ENCODE results near the gene EEF1G. TPM values are rescaled to one million over a fixed set of nuclear protein-coding genes. Genes with fewer than 3 reads are reported as not detected.

EEF1G gene
- total RNA-seq, 1 donor = 1,049 TPM

GRCh38 chr11:62579252-62579651 lies 5.6 kb upstream of the EEF1G start:
- Histone ChIP-seq H2AFZ (ENCODE audit: low read length) (no peak overlapping the region), H3K79me2 (ENCODE audit: insufficient read depth, low read length) (peaks cover 19% of the 10 kb centered on the region), H4K20me1 (ENCODE audit: insufficient read depth, low read length) (no peaks in the 10 kb centered on the region), H3K27ac (ENCODE audit: low read depth, low read length) (no peak overlapping the region), H3K36me3 (ENCODE audit: insufficient read depth, low read length) (peaks cover 30% of the 10 kb centered on the region), H3K27me3 (ENCODE audit: insufficient read depth, low read length) (no peaks in the 10 kb centered on the region), H3K9me3 (ENCODE audit: low read depth, low read length) (no peaks in the 10 kb centered on the region), H3K4me2 (ENCODE audit: insufficient read depth, low read length) (no peak overlapping the region), H3K4me3 (ENCODE audit: insufficient read depth, low read length) (no peak overlapping the region), H3K4me1 (ENCODE audit: insufficient read depth, low read length) (peaks cover 14% of the 10 kb centered on the region)
- peak; percentile 25 for DNase-seq (ENCODE audit: insufficient read length, low spot score, missing footprints)
- TF ChIP-seq CTCF (IDR thresholded peaks at IDR 0.05; ENCODE audit: extremely low read depth, low read depth, low read length) = no peak

GRCh38 chr11:62578541-62578940 lies 4.8 kb upstream of the EEF1G start:
- Histone ChIP-seq H3K4me3 (ENCODE audit: insufficient read depth, low read length) (no peak overlapping the region), H3K4me1 (ENCODE audit: insufficient read depth, low read length) (peaks cover 14% of the 10 kb centered on the region), H3K4me2 (ENCODE audit: insufficient read depth, low read length) (no peak overlapping the region), H3K27ac (ENCODE audit: low read depth, low read length) (no peak overlapping the region), H3K79me2 (ENCODE audit: insufficient read depth, low read length) (peaks cover 23% of the 10 kb centered on the region), H3K36me3 (ENCODE audit: insufficient read depth, low read length) (peaks cover 30% of the 10 kb centered on the region), H4K20me1 (ENCODE audit: insufficient read depth, low read length) (no peaks in the 10 kb centered on the region), H3K9me3 (ENCODE audit: low read depth, low read length) (no peaks in the 10 kb centered on the region), H3K27me3 (ENCODE audit: insufficient read depth, low read length) (no peaks in the 10 kb centered on the region), H2AFZ (ENCODE audit: low read length) (no peak overlapping the region)
- DNase-seq (ENCODE audit: insufficient read length, low spot score, missing footprints) = no peak
- TF ChIP-seq CTCF (IDR thresholded peaks at IDR 0.05; ENCODE audit: extremely low read depth, low read depth, low read length) = no peak

DNA sequence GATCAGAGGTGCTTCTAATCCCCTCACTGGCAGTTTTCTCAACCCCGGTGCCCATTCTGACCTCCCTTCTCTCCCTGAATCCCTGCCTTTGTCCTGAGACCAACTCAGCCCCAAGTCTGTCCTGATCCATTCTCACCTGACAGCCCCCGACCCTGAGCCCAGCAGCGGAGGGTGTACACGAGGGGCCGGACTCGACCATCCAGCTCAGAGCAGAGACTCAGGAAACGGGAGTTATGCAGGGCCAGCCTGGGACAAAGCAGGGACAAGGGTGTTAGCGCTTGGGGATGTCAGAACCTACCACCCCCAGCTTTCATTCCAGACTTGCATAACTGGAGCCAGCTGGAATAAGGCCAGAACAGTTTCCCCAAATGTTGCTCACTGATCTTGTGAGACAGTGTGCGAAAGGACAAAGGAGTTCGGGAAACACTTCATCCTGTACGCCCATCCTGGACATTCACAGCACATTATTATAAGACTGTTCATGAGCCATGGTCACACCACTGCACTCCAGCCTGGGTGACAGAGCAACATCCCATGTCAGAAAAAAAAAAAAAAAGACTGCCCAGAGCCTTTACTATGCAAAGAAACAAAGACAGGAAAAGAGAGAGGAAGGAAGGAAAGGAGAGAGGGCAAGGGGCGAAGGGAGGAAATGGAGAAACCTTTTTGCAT lies 3.5 kb upstream of the EEF1G start:
- Histone ChIP-seq H3K36me3 (ENCODE audit: insufficient read depth, low read length) (peaks cover 33% of the 10 kb centered on the region), H3K79me2 (ENCODE audit: insufficient read depth, low read length) (peaks cover 37% of the 10 kb centered on the region), H3K27ac (ENCODE audit: low read depth, low read length) (no peak overlapping the region), H3K27me3 (ENCODE audit: insufficient read depth, low read length) (no peaks in the 10 kb centered on the region), H3K4me1 (ENCODE audit: insufficient read depth, low read length) (peaks cover 18% of the 10 kb centered on the region), H2AFZ (ENCODE audit: low read length) (no peak overlapping the region), H3K4me2 (ENCODE audit: insufficient read depth, low read length) (no peak overlapping the region), H3K9me3 (ENCODE audit: low read depth, low read length) (no peaks in the 10 kb centered on the region), H4K20me1 (ENCODE audit: insufficient read depth, low read length) (peaks cover 11% of the 10 kb centered on the region), H3K4me3 (ENCODE audit: insufficient read depth, low read length) (no peak overlapping the region)
- DNase-seq (ENCODE audit: insufficient read length, low spot score, missing footprints) = peak; percentile 14
- TF ChIP-seq CTCF (IDR thresholded peaks at IDR 0.05; ENCODE audit: extremely low read depth, low read depth, low read length) = no peak

DNA sequence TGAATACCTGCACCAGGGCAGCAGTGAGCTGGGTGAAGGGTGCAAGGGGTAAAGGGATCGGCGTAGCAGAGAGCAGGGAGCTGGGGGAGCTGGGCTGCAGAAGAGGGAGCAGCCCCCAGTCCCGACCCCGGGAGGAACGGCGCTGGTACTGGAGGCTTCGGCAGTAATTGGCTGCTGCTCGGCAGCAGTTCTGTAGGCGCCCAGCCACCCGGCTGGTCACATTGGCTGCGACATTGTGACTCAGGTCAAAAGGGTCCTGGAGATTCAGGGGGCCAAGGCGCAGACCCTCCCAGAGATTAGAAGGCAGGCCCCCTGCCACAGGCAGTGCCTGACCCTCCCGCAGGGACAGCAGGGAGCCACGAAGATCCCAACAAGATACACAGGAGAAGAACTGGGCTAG lies 2.1 kb upstream of the EEF1G start:
- H3K79me2 ChIP-seq (ENCODE audit: insufficient read depth, low read length) = peaks cover 50% of the 10 kb centered on the region
- H3K27ac ChIP-seq (ENCODE audit: low read depth, low read length) = no peak overlapping the region
- peaks cover 26% of the 10 kb centered on the region for H3K4me1 ChIP-seq (ENCODE audit: insufficient read depth, low read length)
- peaks cover 38% of the 10 kb centered on the region for H3K36me3 ChIP-seq (ENCODE audit: insufficient read depth, low read length)
- no peak for DNase-seq (ENCODE audit: insufficient read length, low spot score, missing footprints)
- H3K4me2 ChIP-seq (ENCODE audit: insufficient read depth, low read length) = peak overlapping the region; percentile 72
- H3K9me3 ChIP-seq (ENCODE audit: low read depth, low read length) = no peaks in the 10 kb centered on the region
- H3K4me3 ChIP-seq (ENCODE audit: insufficient read depth, low read length) = peak overlapping the region; percentile 79
- TF ChIP-seq CTCF (IDR thresholded peaks at IDR 0.05; ENCODE audit: extremely low read depth, low read depth, low read length) = no peak
- H3K27me3 ChIP-seq (ENCODE audit: insufficient read depth, low read length) = no peaks in the 10 kb centered on the region
- H2AFZ ChIP-seq (ENCODE audit: low read length) = no peak overlapping the region
- H4K20me1 ChIP-seq (ENCODE audit: insufficient read depth, low read length) = peaks cover 25% of the 10 kb centered on the region
